ENCODE data around the gene MECR.

MECR gene

GRCh38 chr1:29148656-29149491, 81.9 kb downstream of the MECR start:
- Histone ChIP-seq H3K36me3 (ENCODE audit: control insufficient read depth, low read length) (peaks cover 78% of the 10 kb centered on the region), H3K79me2 (ENCODE audit: control insufficient read depth, low read length) (peaks cover 2% of the 10 kb centered on the region; the same call in 1 of the 2 replicates), H3K4me1 (ENCODE audit: control insufficient read depth, low read length) (peaks cover 3% of the 10 kb centered on the region; the same call in 1 of the 2 replicates), H3K4me2 (ENCODE audit: low read length) (no peak overlapping the region), H3F3A (ENCODE audit: control insufficient read depth, insufficient read depth) (0 out of 2 replicates have a peak, but pooled peaks cover 2% of the 10 kb centered on the region), H3K4me3 (ENCODE audit: low read length) (no peak overlapping the region), H3K27me3 (ENCODE audit: control insufficient read depth, low read length) (no peaks in the 10 kb centered on the region), H3K27ac (ENCODE audit: low read depth, low read length) (no peak overlapping the region), H4K20me1 (ENCODE audit: control insufficient read depth, insufficient read depth, low read depth, low read length) (peaks cover 3% of the 10 kb centered on the region; the same call in 1 of the 2 replicates), H3K9me2 (replicated peaks; ENCODE audit: control insufficient read depth, low read length) (no peaks in the 10 kb centered on the region), H3K9me3 (ENCODE audit: control insufficient read depth, insufficient read depth, low read length) (no peaks in the 10 kb centered on the region)
- no peak for TF ChIP-seq EZH2phosphoT487 (IDR thresholded peaks at IDR 0.05; ENCODE audit: borderline replicate concordance, low read length)
- TF ChIP-seq, protein P1, sequence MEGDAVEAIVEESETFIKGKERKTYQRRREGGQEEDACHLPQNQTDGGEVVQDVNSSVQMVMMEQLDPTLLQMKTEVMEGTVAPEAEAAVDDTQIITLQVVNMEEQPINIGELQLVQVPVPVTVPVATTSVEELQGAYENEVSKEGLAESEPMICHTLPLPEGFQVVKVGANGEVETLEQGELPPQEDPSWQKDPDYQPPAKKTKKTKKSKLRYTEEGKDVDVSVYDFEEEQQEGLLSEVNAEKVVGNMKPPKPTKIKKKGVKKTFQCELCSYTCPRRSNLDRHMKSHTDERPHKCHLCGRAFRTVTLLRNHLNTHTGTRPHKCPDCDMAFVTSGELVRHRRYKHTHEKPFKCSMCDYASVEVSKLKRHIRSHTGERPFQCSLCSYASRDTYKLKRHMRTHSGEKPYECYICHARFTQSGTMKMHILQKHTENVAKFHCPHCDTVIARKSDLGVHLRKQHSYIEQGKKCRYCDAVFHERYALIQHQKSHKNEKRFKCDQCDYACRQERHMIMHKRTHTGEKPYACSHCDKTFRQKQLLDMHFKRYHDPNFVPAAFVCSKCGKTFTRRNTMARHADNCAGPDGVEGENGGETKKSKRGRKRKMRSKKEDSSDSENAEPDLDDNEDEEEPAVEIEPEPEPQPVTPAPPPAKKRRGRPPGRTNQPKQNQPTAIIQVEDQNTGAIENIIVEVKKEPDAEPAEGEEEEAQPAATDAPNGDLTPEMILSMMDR (IDR thresholded peaks at IDR 0.05; ENCODE audit: low read depth, low read length, poor library complexity, severe bottlenecking) = no peak

- Histone ChIP-seq H3K36me3 (ENCODE audit: control insufficient read depth, low read length) (peaks cover 49% of the 10 kb centered on the region), H3K4me1 (ENCODE audit: control insufficient read depth, low read length) (peaks cover 18% of the 10 kb centered on the region), H3K9me2 (replicated peaks; ENCODE audit: control insufficient read depth, low read length) (no peaks in the 10 kb centered on the region), H3K4me2 (ENCODE audit: low read length) (no peak overlapping the region), H3K79me2 (ENCODE audit: control insufficient read depth, low read length) (peaks cover 2% of the 10 kb centered on the region; the same call in 1 of the 2 replicates), H3K27me3 (ENCODE audit: control insufficient read depth, low read length) (no peaks in the 10 kb centered on the region), H3F3A (ENCODE audit: control insufficient read depth, insufficient read depth) (0 out of 2 replicates have a peak, but pooled peaks cover 7% of the 10 kb centered on the region), H3K4me3 (ENCODE audit: low read length) (no peak overlapping the region), H3K9me3 (ENCODE audit: control insufficient read depth, insufficient read depth, low read length) (no peaks in the 10 kb centered on the region), H4K20me1 (ENCODE audit: control insufficient read depth, insufficient read depth, low read depth, low read length) (no peaks in the 10 kb centered on the region), H3K27ac (ENCODE audit: low read depth, low read length) (no peak overlapping the region)
- no peak for TF ChIP-seq EZH2phosphoT487 (IDR thresholded peaks at IDR 0.05; ENCODE audit: borderline replicate concordance, low read length)
- TF ChIP-seq, protein P1 (IDR thresholded peaks at IDR 0.05; ENCODE audit: low read depth, low read length, poor library complexity, severe bottlenecking) = no peak
Observed at GRCh38 chr1:29145739-29146437, 84.8 kb downstream of the MECR start.

- H3K27ac ChIP-seq (ENCODE audit: low read depth, low read length) = no peak overlapping the region
- peaks cover 18% of the 10 kb centered on the region for H3K4me1 ChIP-seq (ENCODE audit: control insufficient read depth, low read length)
- H3F3A ChIP-seq (ENCODE audit: control insufficient read depth, insufficient read depth) = 0 out of 2 replicates have a peak, but pooled peaks cover 7% of the 10 kb centered on the region
- no peak for TF ChIP-seq EZH2phosphoT487 (IDR thresholded peaks at IDR 0.05; ENCODE audit: borderline replicate concordance, low read length)
- TF ChIP-seq, protein P1 (IDR thresholded peaks at IDR 0.05; ENCODE audit: low read depth, low read length, poor library complexity, severe bottlenecking) = no peak
- no peaks in the 10 kb centered on the region for H3K9me3 ChIP-seq (ENCODE audit: control insufficient read depth, insufficient read depth, low read length)
- H3K36me3 ChIP-seq (ENCODE audit: control insufficient read depth, low read length) = peaks cover 36% of the 10 kb centered on the region
- no peak overlapping the region for H3K4me2 ChIP-seq (ENCODE audit: low read length)
- no peaks in the 10 kb centered on the region for H3K27me3 ChIP-seq (ENCODE audit: control insufficient read depth, low read length)
- no peaks in the 10 kb centered on the region for H3K9me2 ChIP-seq (replicated peaks; ENCODE audit: control insufficient read depth, low read length)
- no peaks in the 10 kb centered on the region for H4K20me1 ChIP-seq (ENCODE audit: control insufficient read depth, insufficient read depth, low read depth, low read length)
- H3K79me2 ChIP-seq (ENCODE audit: control insufficient read depth, low read length) = no peaks in the 10 kb centered on the region
- H3K4me3 ChIP-seq (ENCODE audit: low read length) = no peak overlapping the region
Observed at GRCh38 chr1:29144178-29144577, 86.6 kb downstream of the MECR start.
